Dedifferentiated amniotic fluid mesenchymal stem cell (primary cell): ENCODE results near the gene TIGD7.

ENCODE experiments used
- DNase-seq: peaks from one replicate; pipeline ENCODE4 v3.0.0-alpha.2; 2016; ENCODE audit errors: extremely low spot score

Gene TIGD7, protein sequence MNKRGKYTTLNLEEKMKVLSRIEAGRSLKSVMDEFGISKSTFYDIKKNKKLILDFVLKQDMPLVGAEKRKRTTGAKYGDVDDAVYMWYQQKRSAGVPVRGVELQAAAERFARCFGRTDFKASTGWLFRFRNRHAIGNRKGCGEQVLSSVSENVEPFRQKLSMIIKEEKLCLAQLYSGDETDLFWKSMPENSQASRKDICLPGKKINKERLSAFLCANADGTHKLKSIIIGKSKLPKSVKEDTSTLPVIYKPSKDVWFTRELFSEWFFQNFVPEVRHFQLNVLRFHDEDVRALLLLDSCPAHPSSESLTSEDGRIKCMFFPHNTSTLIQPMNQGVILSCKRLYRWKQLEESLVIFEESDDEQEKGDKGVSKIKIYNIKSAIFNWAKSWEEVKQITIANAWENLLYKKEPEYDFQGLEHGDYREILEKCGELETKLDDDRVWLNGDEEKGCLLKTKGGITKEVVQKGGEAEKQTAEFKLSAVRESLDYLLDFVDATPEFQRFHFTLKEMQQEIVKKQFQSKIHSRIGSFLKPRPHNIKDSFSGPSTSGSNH

DNA sequence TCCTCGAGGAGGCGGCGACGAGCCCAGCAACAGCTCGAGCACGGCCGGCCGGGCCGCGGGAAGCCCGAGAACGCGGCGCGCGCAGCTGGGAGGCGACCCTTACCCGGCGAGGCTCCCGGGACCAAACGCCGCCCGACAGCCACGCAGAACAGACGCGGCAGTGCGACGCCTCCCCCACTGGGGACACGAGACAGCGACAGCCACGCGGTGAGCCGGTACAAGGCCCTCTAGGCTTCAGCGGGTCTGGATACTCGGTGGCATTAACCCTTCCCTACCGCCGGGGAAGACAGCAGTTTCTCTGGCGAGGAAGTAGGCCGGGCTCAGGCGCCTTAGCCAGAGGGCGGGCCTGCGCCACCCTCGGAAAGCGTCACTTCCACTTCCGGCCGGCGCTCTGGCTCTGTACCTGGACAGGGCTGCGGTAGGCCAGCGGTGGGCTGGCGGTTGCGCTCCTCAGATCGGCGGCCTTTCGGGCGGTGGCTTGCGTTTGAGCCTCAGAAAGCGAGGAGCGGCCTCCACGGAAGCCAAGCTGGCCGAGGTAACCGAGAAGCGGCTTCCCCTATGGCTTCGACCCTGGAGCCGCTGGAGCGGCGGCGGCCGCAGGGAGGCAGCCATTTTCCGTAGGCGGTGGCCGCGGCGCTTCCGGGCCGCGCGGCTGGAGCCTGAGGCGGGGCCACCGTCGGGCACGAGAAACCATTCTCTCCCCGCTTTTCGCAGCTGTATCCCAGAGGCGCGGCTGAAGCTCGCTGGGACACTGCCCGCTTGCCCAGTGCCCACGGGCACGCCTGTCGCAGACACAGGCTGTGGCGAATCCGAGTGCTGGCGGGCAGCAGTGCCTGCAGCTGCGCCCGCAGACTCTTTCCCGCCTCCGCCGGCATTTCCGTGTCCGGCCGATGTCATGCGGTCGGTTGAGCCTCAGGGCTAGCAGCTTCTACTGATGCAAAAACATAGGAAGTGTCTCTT, at the start of gene TIGD7, which contains the start of gene ZNF75A:
Gene TIGD7, minus strand, starts transcription at position 322 of the 960 bp plus-strand sequence. CDS start 4,816 bp downstream, outside the sequence.
Gene ZNF75A, plus strand, starts transcription at position 389 of the 960 bp plus-strand sequence. CDS start 2,932 bp downstream, outside the sequence.
- peak; percentile 82 for DNase-seq

GRCh38 chr16:3349175-3349574, 43.9 kb upstream of the TIGD7 start:
- DNase-seq, result no peak

GRCh38 chr16:3348547-3349167, 43.4 kb upstream of the TIGD7 start:
- no peak for DNase-seq

GRCh38 chr16:3347586-3347985, 42.4 kb upstream of the TIGD7 start:
- DNase-seq, result no peak

- no peak for DNase-seq
These were observed 40.8 kb upstream of the TIGD7 start for GRCh38 chr16:3346041-3346440.

GRCh38 chr16:3328643-3329042, 23.4 kb upstream of the TIGD7 start:
- no peak for DNase-seq

- no peak for DNase-seq
These were observed 22.9 kb upstream of the TIGD7 start for GRCh38 chr16:3328104-3328503.

GRCh38 chr16:3327514-3327913, 22.3 kb upstream of the TIGD7 start:
- DNase-seq, result no peak

DNA sequence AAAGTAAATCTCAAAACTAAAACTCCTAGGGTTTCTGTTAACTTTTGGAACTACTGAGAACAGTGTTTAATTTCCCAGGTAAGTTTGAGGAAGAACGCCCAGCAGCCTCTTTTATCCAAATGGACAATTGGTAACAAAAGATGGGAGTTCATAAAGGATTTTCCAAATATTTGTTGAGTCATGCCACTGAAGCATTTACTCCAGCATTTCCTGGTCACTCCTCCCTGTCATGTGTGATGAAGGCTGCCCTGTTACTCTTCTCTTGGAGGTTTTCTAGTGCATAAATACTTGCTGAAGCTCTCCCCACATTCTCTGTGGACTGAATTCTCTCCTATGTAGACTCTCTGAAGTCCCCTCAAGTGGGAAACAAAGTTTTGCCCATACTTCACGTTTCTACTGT, 16.6 kb upstream of the TIGD7 start:
- no peak for DNase-seq

- no peak for DNase-seq
These were observed 12.2 kb upstream of the TIGD7 start for GRCh38 chr16:3317315-3317999.

GRCh38 chr16:3311496-3311895, 6.3 kb upstream of the TIGD7 start:
- DNase-seq, result no peak

DNA sequence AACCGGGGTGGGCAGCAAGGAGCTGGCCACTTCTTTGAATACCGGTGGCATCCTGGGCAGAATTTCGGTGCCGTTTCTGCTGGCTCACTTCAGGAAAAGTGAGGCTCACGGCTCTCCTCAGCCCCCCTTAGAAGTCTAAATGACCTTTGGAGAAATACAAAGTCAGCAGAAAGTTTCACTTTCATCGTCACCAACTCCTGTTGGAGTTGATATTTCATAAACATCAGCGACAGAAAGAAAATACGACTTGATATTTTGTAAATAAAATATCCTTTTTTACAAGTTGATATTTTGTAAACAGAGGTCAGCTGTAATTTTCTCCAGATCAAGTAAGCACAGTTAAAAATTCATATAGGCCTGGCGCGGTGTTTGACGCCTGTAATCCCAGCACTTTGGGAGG, 848 bp upstream of the TIGD7 start:
- DNase-seq, result no peak

DNA sequence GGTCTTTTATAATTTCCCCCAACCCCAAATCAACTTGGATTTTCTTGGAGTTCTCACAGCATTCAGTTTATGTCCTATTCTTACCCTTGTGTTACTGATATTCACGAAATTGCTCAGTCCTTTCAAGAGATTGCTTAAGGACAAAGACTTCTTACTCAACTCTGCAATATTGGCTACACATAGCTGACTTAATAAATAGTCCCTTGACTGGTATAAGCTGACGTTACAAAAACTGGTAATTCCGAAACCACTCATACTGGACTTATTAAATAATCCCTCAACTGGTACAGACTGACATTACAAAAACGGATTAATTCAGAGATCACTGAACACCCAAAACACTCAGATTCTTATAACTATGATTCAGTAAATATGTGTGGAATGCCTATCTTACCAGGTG, 860 bp downstream of the TIGD7 start:
- DNase-seq, result no peak

- DNase-seq, result no peak
These were observed 9.4 kb downstream of the TIGD7 start for GRCh38 chr16:3295783-3296182.

DNA sequence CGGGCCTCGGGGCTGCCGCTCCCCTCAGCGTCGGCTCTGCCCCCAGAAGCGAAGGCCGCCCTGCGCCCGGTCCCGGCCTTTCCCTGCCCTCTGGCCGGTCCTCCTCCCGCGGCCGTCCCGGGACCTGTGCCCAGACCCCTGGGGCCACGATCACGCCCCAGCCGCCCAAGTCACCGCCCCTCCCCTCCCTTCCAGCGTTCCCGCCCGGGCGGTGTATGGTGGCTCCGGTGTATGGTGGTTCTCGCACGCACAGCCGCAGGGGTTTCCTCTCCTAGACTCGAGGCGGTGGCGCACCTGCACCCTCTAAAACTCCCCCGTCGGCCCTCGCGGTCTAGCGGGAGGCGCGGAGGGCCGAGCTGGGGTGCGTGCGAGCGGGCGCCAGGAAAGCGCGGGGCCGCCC, 10.0 kb downstream of the TIGD7 start:
- no peak for DNase-seq

DNA sequence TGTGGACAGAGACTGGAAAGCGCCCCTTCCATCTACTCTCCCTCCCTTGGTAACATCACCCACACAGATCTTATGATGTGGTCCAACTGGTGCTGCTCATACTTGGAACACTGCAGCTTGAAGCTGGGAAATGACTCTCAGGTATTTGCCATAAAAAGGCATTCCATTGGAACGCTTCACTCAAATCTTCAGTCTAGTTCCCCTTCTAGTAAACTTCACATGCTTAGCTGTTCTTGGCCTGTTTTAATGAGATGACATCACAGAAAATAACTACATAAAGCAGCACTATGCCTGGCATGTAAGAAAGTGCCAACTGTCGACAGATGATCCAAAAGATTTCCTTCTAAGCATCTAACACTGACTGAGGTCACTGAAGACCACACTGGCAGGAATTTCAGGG, 12.6 kb downstream of the TIGD7 start:
- no peak for DNase-seq

GRCh38 chr16:3289998-3290673, 15.1 kb downstream of the TIGD7 start:
- no peak for DNase-seq

GRCh38 chr16:3285131-3285530, 20.1 kb downstream of the TIGD7 start:
- no peak for DNase-seq

DNA sequence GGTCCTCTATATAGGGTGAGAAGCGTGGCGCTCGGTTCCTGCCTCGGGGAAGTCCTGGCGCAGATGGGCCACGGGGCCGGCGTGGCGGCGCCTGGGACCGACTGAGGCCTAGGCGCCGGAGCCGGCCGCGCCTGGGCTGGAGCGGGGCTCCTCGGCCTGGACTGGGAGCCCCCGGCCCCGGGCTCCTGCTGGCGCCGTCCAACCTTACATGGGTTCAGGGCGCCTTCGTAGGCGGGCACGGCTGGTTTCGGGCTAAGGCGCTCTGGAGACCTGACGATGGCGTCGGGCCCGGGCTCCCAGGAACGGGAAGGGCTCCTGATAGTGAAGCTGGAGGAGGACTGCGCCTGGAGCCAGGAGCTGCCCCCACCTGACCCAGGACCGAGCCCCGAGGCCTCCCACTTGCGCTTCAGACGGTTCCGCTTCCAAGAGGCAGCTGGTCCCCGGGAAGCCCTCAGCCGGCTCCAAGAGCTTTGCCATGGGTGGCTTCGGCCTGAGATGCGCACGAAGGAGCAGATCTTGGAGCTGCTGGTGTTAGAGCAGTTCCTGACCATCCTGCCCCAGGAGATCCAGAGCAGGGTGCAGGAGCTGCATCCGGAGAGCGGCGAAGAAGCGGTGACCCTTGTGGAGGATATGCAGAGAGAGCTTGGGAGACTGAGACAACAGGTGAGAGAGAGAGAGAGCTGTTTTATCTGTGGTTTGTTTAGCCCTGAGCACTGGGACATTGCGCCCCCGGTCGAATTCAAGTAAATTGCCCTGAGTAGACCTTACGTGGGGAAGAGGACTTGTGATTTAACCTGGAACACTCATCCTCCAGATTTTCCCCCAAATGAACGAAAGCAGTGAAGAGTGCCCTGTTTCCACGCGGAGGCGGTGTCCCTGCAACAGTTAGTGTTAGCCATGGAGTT, 21.4 kb downstream of the TIGD7 start:
- no peak for DNase-seq
